Stimulated activated CD4-positive, alpha-beta T cell treated with anti-CD3 and anti-CD28 coated beads, Interleukin-4, amount 100 ng/mL, for 48 hours (primary cell): ENCODE data around the gene BCAS1.

ENCODE experiments used
- DNase-seq, 2 donors: peaks; one replicate each; pipeline ENCODE4 v3.0.0-alpha.2; 2020; ENCODE audit warnings: low read depth in 2 of 2

The BCAS1 gene

DNA sequence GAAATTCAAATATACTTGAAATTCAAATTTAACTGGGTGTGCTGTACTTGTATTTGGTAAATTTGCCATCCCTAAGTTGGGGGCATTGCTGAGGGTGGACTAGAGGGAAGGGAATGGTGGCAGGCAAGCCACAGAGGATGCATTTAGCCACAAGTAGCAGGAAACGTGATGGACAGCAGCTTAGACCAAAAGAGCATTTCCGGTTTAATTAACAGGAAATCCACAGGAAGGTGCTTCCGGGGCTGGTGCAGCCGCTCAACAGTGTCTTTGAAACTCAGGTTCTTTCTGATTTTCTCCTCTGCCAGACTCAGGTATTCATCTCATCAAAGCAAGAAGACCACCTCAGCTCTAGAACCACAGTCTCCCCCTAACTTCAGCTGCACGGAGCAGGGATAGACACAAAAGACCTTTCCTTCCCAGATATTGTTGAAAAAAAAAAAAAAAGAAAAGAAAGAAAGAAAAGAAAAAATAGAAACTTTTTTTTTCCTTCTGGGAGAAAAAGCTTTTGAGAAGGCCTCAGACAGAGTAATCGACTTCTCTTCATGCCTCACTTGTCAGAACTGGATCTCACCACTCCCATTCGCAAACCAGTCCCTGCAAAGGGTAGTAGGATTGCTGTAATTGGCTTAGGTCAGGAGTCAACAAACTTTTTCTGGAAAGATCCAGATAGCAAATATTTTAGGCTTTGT, 8.0 kb upstream of the BCAS1 start:
- no peak for DNase-seq

DNA sequence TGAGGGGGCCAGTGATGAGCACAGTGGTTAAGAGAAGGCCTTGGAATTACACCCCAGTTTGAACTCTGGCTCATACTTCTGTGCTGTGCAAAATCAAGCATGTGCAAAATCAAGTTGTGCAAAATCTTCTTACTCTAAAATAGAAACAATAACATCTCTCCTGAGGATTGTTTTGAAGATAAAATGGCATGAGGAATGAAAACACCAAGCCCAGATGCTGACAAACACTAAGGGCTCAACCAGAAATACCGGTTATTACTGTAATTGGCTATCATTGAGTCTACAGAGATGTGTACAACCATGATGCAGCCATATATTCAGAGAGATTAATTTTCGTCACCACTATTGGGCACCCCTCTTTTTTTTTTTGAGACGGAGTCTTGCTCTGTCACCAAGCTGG, 5.9 kb upstream of the BCAS1 start:
- no peak for DNase-seq

DNA sequence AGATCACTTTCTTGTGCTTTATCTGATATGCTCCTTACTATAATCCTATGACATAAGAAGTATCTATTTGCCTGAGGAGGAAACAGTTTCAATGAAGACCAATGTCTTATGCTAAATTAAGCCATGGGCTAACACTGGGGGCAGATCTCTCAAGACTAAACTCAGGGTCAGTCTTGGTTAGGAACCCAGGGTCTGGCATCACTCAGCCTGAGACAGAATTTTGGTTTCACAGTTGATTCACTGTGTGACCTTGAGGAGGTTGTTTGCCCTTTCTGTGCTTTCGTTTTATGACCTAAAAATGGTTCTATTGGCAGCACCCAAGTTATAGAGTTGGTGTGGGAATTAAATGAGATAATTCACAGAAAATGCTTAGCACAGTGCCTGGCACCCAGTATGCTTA, 4.9 kb upstream of the BCAS1 start:
- no peak for DNase-seq

DNA sequence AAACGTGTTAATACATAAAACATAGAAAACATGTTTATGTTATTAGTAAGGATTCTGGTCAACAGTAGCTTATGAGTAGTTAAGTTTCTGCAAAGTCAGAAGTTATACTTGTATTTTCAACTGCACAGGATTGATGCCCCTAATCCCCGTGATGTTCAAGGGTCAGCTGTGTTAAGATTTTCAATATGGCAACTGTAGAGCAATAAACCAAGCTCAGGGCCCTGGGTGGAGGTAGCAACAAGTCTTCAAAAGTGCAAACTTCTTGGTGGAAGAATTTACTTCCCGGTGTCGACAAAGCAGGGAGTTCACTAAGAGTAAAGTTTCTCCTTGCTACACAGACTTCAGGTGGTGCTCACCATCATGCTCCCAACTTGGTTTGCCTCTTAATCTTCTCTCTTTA, 4.1 kb upstream of the BCAS1 start:
- DNase-seq, result no peak

DNA sequence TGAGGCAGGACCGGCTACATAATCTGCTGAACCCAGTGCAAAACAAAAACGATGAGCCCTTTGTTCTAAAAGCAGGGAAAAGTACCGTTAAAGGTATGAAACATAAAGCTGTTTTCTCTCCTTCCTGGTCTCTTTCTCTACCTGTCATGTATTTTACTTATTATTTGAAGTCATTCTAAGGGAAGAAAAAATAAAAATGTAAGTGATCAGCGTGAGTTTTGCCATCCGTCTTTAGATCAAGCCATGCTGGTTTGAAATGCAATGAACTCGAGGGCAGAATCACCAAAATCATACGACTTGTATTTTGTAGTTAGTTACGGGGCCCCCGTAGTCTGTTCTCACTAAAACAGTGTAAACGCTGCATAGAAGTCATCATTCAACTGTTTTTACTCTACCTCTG, 2.9 kb upstream of the BCAS1 start:
- DNase-seq, result no peak

DNA sequence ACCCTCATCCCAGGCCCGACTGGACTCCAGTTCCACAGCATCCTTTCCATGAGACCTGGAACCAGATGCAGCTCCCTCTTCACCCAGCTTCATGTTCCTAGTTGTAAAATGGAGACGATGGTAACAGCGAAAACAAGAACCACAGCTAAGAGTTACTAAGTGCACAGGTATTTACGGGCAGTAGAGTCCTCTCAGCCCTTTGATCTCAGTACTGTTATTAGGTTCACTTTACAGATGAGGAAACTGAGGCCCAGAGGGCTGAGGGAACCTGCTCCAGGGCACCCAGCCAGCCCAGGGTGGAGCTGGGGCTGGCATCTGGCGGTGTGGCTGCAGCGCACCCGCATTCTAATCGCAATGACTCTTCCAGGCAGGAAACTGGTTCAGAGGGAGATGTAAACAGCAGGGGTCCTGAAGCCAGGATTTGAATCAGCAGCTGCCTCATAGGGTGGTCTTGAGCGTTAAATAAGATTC, 858 bp downstream of the BCAS1 start:
- DNase-seq, result no peak

DNA sequence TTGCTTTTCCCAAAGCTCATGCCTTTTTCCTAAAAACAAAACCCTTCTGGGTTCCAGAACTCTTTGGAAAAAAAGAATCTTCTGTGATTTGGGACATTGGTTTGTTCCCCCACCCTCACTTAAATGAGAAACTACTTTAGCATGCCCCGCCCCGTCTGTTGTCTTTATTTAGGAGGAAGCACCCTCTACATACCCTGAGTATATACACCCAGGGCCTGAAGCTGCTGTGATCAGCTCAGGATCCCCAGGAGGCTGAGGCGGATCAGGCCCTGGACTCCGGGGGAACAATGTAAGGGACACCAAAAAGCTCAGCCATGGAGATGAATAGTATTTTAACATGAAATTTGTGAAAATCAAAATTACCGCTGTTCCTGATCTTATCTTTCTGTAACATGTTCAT, 1.4 kb downstream of the BCAS1 start:
- no peak for DNase-seq

DNA sequence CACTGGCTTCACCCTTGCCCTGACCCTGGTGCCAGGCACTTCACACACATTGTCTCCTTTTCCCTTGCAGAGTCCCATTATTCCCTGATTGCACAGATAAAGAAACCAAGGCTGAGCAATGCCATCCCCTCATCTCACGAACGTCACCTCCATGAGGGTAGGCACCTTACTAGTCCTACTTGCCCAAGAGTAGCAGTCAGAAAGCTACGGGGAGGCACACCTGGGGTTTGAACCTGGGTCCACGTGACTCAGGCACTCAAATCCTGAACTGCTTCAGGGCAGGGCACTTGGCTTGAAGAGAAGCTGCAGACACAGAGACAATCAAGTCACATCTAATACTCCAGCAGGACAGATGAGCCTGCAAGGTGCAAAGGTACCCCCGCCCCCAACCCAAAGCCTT, 1.9 kb downstream of the BCAS1 start:
- no peak for DNase-seq

DNA sequence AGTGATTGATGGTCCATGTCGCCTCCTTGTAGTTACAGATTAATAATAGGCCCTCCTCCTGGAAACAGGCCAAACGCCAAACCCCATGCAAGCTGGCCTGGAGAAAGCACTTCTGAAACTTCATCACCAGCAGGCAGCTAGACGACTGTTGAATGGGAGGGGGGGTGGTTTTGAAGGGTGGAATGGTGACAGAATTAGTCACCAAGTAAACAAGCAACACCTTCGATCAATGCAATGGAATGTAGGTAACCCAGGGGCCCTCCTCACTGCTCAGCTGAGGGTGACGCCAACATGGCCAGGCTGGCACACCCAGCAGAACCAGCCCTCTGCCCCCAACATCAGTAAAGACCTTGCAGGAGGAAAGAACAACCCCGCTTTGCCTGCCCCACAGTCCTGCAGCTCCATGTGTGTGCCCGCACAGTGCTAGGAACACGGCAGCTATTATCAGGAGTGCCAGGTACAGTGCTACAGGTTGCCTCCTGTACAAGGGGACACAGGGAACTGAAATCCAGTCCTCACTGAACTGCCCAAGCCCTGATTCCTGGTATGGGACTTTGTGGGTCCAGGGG, 2.7 kb downstream of the BCAS1 start:
- DNase-seq, result no peak

DNA sequence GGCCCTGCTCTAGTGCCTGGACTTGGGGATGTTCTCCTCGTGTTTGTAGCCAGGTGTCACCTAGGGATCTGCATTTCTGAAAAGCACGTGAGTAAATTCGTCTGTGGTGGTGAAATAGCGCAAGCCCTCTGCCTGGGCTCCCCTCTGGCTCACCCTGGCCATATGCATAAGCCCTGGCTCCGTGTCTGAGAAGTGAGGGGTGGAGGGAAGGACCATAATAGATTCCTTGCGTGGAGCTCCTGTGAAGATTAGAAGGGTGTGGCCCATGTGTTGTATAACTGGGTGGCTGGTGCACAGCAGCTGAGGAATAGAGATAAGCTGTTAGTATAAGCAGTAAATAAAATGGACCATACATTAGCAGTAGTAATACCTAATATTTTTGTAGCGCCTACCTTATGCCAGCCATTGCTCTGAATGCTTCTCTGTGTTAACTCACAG, 4.8 kb downstream of the BCAS1 start:
- DNase-seq, result no peak

DNA sequence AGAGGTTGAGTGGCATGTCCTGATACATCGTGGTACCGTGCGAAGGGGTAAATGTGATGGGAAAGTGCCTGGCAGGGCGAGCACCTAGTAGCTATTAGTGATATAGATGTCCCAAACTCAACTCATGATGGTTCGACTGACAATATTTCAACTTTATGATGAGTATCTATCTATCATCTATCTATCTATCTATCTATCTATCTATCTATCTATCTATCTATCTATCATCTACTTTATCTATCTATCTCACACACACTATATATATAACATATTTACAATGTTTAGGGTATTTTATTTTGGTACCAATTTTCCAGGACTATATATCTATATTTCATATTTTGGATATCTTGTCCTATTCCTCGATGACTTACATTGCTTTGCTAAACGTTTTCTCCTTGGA, 5.5 kb downstream of the BCAS1 start:
- no peak for DNase-seq

DNA sequence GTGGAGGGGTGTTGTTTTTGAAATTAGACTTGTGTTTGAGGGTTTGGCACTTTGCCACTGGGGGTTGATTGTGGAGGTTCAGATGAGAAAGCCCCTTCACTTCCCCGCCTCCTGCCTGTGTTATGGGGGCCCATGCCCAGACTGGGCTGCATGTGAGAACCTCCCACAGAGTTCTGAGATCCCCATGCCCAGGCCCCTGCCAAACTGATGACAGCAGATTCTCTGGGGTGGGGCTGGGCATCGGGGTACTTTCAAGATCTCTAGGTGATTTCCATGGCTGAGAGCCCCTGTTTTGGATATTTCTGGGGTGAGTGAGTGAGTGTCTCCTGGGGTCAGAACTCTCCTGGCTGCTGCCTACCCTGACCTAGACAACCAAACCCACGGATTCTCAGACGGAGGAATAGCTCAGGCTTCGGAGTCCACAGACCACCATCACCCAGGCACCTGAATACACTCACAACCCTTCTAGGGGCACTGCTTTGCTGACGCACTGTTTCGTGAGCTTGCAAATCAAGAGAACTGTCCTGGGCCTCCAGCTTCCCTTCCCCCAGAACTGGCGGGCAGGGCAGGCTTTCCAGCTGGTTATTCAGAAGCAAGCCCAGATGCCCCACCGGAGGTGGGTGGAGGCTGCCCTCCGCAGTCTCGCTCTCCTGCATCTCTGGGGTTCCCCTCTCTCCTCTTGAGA, 6.3 kb downstream of the BCAS1 start:
- no peak for DNase-seq

DNA sequence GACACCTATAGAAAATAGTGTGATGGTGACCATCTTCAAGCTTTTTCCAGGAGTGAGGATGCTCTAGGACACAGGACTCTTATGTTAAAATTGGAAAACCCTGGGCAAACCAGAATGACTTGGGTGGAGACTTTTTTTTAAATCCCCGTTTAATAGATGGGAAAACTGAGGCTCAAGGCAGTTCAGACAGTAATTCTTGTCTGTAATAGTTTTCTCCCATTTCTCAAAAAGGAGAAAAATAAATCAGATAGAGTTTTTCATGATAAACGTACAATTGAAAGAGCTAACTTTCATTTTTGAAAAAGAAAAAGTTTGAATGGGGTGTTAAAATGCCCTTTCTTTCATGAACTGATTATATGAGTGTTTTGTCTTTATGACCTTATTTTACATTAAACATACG, 6.8 kb downstream of the BCAS1 start:
- DNase-seq, result no peak

DNA sequence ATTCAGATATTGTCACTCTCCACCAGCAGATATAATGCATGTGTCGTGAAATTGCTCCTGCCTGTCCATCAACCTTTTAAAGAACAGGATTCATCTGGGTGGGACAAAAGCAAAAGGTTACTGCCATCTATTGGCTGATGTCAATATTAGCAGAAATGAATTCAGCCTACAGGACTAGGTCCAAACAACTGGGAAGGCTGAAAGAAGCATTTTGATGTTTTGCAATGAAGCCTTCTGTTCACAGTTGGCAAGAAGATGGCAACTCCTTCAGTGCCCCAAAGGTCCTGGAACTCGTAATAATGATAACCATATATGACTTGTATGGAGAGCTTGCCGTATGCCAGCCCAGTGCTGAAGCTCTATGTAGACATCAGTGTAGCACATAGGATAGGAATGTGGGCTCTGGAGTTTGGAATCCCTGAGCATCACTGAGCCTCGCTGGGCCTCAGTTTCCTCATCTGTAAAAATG, 7.5 kb downstream of the BCAS1 start:
- DNase-seq, result no peak

DNA sequence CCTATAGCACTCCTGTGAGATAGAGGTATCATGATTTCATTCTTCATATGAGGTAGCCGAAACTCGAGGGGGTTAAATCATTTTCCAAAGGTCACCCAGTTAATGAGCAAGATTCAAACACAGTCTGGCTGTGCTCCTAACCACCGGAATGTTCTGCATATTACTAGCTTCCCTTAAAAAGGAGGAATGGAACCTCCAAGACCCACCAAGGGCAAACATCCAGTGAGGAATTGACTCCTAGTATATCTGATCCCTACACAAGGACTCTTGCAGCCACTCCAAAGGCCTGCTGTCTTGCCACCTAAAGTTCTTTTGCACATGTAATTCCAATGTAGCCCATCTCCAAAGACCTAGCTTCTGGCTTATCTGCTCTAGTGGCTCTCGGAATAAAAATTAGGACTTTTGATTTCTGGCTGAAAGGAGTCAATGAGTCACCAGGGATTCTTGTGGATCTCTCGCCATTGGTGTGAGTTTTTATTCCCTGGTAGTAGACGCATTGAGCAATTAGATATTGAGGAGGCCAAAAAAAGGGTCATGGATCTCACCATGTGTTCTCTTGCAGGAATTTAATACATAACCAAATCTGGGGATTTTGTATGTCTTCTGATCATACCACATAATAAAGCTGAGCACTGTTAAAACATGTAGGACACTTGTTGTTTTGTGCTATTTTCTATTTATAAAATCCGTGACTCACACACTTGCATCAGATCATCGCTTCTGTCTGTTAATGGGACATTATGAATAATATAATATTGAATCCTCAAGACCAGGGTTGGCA, 9.1 kb downstream of the BCAS1 start:
- DNase-seq, result no peak

DNA sequence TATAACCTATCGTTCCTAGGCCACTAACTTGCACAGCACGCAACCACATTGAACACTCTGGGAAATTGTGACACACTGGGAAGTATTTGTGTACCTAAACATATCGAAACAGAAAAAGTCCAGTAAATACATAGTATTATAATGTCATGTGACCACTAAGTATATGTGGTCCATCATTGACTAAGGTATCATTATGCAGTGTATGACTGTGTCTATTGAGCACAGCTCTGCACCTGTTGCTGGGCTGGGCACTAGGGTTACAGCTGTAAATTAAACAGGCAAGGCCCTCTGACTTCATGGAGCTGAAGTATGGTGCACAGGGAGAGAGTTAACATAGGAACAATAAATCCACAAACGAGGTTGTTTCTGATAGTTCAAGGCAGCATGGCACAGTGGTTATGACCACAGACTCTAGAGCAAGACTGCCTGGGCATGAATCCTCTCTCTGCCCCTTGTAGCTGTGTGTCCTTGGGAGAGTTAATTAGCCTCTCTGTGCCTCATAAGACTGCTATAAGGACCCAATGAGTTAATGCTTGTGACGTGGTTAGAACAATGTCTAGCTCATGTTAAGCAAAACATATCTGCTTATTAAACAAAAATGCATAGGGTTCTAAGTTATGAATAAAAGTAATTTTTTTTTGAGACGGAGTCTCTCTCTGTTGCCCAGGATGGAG, 10.6 kb downstream of the BCAS1 start:
- no peak for DNase-seq

DNA sequence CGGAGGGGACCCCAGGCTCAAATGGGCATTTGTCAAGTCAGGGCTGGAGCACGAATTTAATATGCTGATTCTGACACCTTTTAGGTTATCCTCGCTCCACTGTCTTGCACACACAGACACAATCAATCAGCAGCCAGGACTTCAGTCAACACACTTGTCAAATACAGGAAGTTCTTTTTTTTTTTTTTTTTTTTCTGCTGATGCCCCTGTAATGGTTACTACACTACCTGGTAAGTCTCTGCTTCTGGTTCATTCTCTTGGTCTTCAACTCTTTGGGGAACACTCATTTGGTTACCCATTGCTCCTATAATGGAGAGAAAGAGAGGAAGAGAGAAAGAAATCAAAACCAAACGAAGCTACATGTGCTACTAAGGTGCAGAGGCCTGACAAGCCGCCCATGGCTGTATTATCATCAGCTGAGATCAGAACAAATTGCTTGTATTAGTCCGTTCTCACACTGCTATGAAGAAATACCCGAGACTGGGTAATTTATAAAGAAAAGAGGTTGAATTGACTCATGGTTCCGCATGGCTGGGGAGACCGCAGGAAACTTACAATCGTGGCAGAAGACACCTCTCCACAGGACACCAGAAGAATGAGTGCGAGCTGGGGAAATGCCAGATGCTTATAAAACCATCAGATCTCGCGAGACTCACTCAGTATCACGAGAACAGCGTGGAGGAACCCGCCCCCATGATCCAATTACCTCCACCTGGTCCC, 11.8 kb downstream of the BCAS1 start:
- DNase-seq, result no peak

DNA sequence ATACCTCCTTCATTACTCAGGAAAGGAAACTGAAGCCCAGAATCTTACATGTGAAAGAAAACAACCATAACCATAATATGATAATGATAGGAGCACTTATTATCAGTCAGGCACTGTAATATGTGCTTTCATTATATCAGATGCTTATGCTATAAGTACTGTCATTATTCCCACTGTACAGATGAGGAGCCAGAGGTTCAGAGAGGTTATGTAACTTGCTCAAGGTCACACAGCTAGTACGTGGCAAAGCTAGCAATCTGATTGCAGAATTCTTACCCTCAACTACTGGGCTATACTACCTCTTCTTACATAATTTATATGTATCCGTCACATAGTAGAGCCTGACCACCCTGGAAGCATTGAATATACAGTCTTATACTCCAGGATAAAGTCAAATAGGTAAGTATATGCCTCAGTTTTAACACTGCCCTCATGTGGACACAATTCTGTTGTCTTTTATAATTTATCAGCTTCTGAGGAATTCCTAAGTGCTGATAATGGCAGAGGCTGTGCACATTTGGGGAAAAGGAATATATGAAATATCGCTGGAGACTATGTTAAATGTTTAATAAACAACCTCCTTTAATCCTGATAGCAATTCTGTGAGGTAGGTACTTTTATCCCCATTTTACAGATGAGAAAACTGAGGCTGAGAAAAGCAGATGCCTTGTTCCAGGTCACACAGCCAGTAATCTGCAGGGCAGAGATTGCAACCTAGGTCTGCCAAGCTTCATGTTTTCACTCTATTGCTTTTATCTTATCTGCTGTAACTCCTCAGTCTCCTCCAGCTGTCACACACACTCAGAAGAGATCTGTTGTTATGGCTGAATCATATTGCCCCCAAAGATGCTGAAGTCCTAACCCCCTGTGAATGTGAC, 13.4 kb downstream of the BCAS1 start:
- no peak for DNase-seq

DNA sequence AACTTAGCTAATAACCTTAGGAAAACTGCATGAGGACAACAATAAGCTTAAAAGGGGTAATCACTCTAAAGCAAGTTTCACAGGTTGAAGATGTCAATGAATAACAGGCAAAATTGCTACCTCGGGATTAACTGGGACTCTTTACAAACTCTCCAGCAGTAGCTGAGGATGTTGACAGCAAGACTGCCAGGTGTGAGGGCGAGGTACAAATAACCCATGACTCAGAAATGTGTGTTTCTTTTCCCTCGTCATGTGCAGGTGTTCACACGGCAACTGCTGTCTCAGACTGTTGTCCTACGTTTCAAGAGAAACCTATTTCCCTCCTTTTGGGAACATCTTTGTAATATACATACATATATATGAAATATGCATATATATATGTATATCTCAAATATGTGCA, 15.9 kb downstream of the BCAS1 start:
- DNase-seq, result no peak

DNA sequence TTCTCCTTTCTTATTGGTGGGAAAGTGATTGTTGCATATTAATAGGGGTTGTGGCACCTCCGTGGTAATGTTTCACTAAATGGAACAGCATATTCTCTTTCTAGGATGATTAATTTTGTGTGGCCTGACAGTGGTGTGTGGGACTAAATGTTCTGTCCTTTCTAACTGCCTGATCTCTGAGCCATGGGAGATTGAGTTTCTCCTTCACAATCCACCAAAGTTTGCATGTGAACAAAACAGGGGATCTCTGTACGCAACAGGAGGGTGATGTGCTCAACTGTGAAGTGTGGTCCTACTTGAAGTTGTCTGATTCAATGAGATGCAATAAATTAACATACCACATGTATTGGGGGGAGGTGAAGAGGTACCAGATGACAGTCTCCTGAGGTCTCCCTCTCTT, 19.3 kb downstream of the BCAS1 start:
- no peak for DNase-seq
